IMR-90 (cell line): ENCODE measurements around the gene MUC20. TPM values are rescaled to one million over a fixed set of nuclear protein-coding genes. Genes with fewer than 3 reads are reported as not detected.

ENCODE experiments used
- ATAC-seq: fragments of 200-7000 bp; cut with Tn5 transposase; 2 replicates; pipeline ENCODE4 v1.9.1; 2020; ENCODE audit warnings: low read depth, mild to moderate bottlenecking, moderate library complexity
- BruUV-seq: library from RNA; stranded (reverse); fragments of 400-500 nt; replicated peaks from 2 replicates; lab custom pipeline; 2021; lab: Mats Ljungman, UMichigan
- CTCF ChIA-PET: fragments of 300-600 bp; formaldehyde crosslinking; extraction: SDS; loops from one replicate; lab custom pipeline; 2021; ENCODE audit warnings: antibody characterized with exemption; lab: Yijun Ruan, JAX
- POLR2A ChIA-PET: fragments of 300-600 bp; sonication (Branson Sonifier 250); formaldehyde crosslinking; loops from one replicate; lab custom pipeline; 2022; ENCODE audit warnings: antibody characterized with exemption; ENCODE audit not compliant: unreplicated experiment; lab: Charles Lee
- DNase-seq: peaks from one replicate; pipeline ENCODE4 v3.0.0; 2013
- H2AFZ ChIP-seq: replicated peaks from 2 replicates; pipeline ENCODE3; 2013; ENCODE audit warnings: low read length, mild to moderate bottlenecking; ENCODE audit not compliant: poor library complexity
- H2AK5ac ChIP-seq: 2 replicates; pipeline ENCODE4 v1.6.1; 2013; ENCODE audit warnings: low read depth, low read length, inconsistent platforms
- H2AK9ac ChIP-seq: replicated peaks from 2 replicates; pipeline ENCODE3; 2013; ENCODE audit warnings: mild to moderate bottlenecking, low read depth, low read length, moderate library complexity; ENCODE audit not compliant: poor library complexity
- H2BK120ac ChIP-seq: 2 replicates; pipeline ENCODE4 v1.6.1; 2013; ENCODE audit warnings: low read depth, low read length, inconsistent platforms
- H2BK15ac ChIP-seq: 3 replicates; pipeline ENCODE4 v1.6.1; 2013; ENCODE audit warnings: low read depth, low read length, inconsistent platforms
- H2BK20ac ChIP-seq: 2 replicates; pipeline ENCODE4 v1.6.1; 2013; ENCODE audit warnings: low read depth, mild to moderate bottlenecking, inconsistent platforms, low read length, moderate library complexity
- H2BK5ac ChIP-seq: 2 replicates; pipeline ENCODE4 v1.6.1; 2013; ENCODE audit warnings: mild to moderate bottlenecking, low read depth, low read length, inconsistent platforms; ENCODE audit not compliant: poor library complexity, severe bottlenecking
- H3K14ac ChIP-seq: replicated peaks from 2 replicates; pipeline ENCODE4 v1.6.1; 2013; ENCODE audit warnings: low read depth, low read length, inconsistent platforms
- H3K18ac ChIP-seq: 2 replicates; pipeline ENCODE4 v1.6.1; 2013; ENCODE audit warnings: low read depth, low read length, control low read depth
- H3K23ac ChIP-seq: 2 replicates; pipeline ENCODE4 v1.6.1; 2013; ENCODE audit warnings: low read depth, low read length, inconsistent platforms
- H3K27ac ChIP-seq: 2 replicates; pipeline ENCODE4 v1.5.1; 2013; ENCODE audit warnings: mild to moderate bottlenecking, control low read depth, low read length; ENCODE audit not compliant: insufficient read depth
- H3K27me3 ChIP-seq: 2 replicates; pipeline ENCODE4 v1.6.1; 2013; ENCODE audit warnings: low read length; ENCODE audit not compliant: control insufficient read depth, insufficient read depth
- H3K36me3 ChIP-seq: 2 replicates; pipeline ENCODE4 v1.6.1; 2013; ENCODE audit warnings: low read length, mixed read lengths; ENCODE audit not compliant: control insufficient read depth, insufficient read depth
- H3K4ac ChIP-seq: 2 replicates; pipeline ENCODE4 v1.6.1; 2013; ENCODE audit warnings: low read depth, low read length, inconsistent platforms
- H3K4me1 ChIP-seq: 2 replicates; pipeline ENCODE4 v1.6.1; 2013; ENCODE audit warnings: low read length, mixed read lengths; ENCODE audit not compliant: control insufficient read depth, insufficient read depth
- H3K4me2 ChIP-seq: 2 replicates; pipeline ENCODE4 v1.6.1; 2013; ENCODE audit warnings: low read depth, mild to moderate bottlenecking, control low read depth, low read length, moderate library complexity
- H3K4me3 ChIP-seq: 2 replicates; pipeline ENCODE4 v1.5.1; 2013; ENCODE audit warnings: low read depth, mild to moderate bottlenecking, control low read depth, low read length, moderate library complexity; ENCODE audit not compliant: insufficient read depth
- H3K56ac ChIP-seq: 2 replicates; pipeline ENCODE4 v1.6.1; 2013; ENCODE audit warnings: low read length, inconsistent platforms; ENCODE audit not compliant: insufficient read depth; ENCODE audit errors: extremely low read depth
- H3K79me1 ChIP-seq, 2 experiments: 2 replicates each; pipeline ENCODE4 v1.6.1; 2013; ENCODE audit warnings: low read length in 2 of 2, inconsistent platforms in 1 of 2, low read depth in 1 of 2
- H3K9ac ChIP-seq: 2 replicates; pipeline ENCODE4 v1.6.1; 2013; ENCODE audit warnings: low read depth, low read length, control low read depth
- H3K9me1 ChIP-seq: 2 replicates; pipeline ENCODE4 v1.6.1; 2013; ENCODE audit warnings: low read length, inconsistent platforms; ENCODE audit not compliant: insufficient read depth
- H3K9me3 ChIP-seq: 2 replicates; pipeline ENCODE4 v1.6.1; 2013; ENCODE audit warnings: low read length; ENCODE audit not compliant: control insufficient read depth, insufficient read depth
- H4K20me1 ChIP-seq: 2 replicates; pipeline ENCODE4 v1.6.1; 2013; ENCODE audit warnings: low read length, inconsistent platforms; ENCODE audit not compliant: insufficient read depth
- H4K5ac ChIP-seq: 2 replicates; pipeline ENCODE4 v1.6.1; 2013; ENCODE audit warnings: mild to moderate bottlenecking, low read depth, low read length, control low read depth
- H4K8ac ChIP-seq, 2 experiments: 2 replicates each; pipeline ENCODE4 v1.6.1; 2013; ENCODE audit warnings: low read depth in 2 of 2, low read length in 2 of 2, control low read depth in 1 of 2, inconsistent platforms in 1 of 2
- H4K91ac ChIP-seq: 2 replicates; pipeline ENCODE4 v1.6.1; 2013; ENCODE audit warnings: low read depth, low read length, inconsistent platforms; ENCODE audit not compliant: insufficient read depth
- BHLHE40 ChIP-seq: fragments of 150-350 bp; IDR thresholded peaks from 2 replicates; pipeline ENCODE4 v1.6.1; 2016; ENCODE audit warnings: mild to moderate bottlenecking, low read depth, low read length
- CEBPB ChIP-seq: IDR thresholded peaks from 2 replicates; pipeline ENCODE4 v1.6.1; 2012; ENCODE audit warnings: low read depth, low read length, improper control_type of control experiment
- MAFK ChIP-seq: IDR thresholded peaks from 2 replicates; pipeline ENCODE4 v1.6.1; 2012; ENCODE audit warnings: low read depth, low read length, improper control_type of control experiment
- NFE2L2 ChIP-seq: fragments of 150-350 bp; IDR thresholded peaks from 2 replicates; pipeline ENCODE4 v1.6.1; 2016; ENCODE audit warnings: low read depth, mild to moderate bottlenecking, low read length
- POLR2A ChIP-seq: IDR thresholded peaks from 2 replicates; pipeline ENCODE4 v1.6.1; 2012; ENCODE audit warnings: mild to moderate bottlenecking, low read depth, low read length
- RCOR1 ChIP-seq: IDR thresholded peaks from 2 replicates; pipeline ENCODE4 v1.6.1; 2012; ENCODE audit warnings: mild to moderate bottlenecking, low read length, improper control_type of control experiment; ENCODE audit not compliant: insufficient replicate concordance
- RFX5 ChIP-seq: IDR thresholded peaks from 2 replicates; pipeline ENCODE4 v1.8.0; 2012; ENCODE audit warnings: low read depth, mild to moderate bottlenecking, low read length, moderate library complexity
- WGBS, 2 experiments: methylation state at CpG; one replicate each; pipeline versions ENCODE4 v1.1.5 to v1.1.7; 2013; ENCODE audit warnings: missing lambda C conversion rate in 2 of 2; ENCODE audit not compliant: insufficient read length in 1 of 2; ENCODE audit errors: extremely low coverage in 2 of 2; 5-methylcytosine and 5-hydroxymethylcytosine counted together
- dilution Hi-C: fragments of 300-500 bp; cut with HindIII; formaldehyde crosslinking; loops from one replicate; pipeline ENCODE4 v1.14.3; 2018; ENCODE audit warnings: low sequenced_read_pairs; ENCODE audit not compliant: unreplicated experiment
- in situ Hi-C: fragments of 300-500 bp; cut with MboI; formaldehyde crosslinking; loops from 3 replicates; pipeline ENCODE4 v1.14.3; 2019; ENCODE audit warnings: low sequenced_read_pairs, inconsistent platforms, mixed read lengths
- intact Hi-C: fragments of 100-400 bp; cut with micrococcal nuclease; formaldehyde crosslinking; loops from 2 replicates; pipeline ENCODE4 v1.10.0; 2022
- polyA plus RNA-seq, 3 experiments: library from polyadenylated mRNA; depleted of rRNA; stranded (reverse); fragments of >200 nt; gene quantifications; 2 replicates each; pipeline ENCODE4 v1.2.3, GENCODE V29; 2012; ENCODE audit warnings: low replicate concordance in 1 of 3
- total RNA-seq: library from RNA; depleted of rRNA; stranded (reverse); fragments of >200 nt; gene quantifications from 2 replicates; pipeline ENCODE4 v1.2.3, GENCODE V29; 2012
- TF ChIP-seq, protein P1 (sequence below): conservative IDR thresholded peaks from 2 replicates; pipeline ENCODE4 v1.5.1; 2012; ENCODE audit warnings: mild to moderate bottlenecking, low read depth, low read length, improper control_type of control experiment
- TF ChIP-seq, protein P2 (sequence below): fragments of 150-350 bp; IDR thresholded peaks from 2 replicates; pipeline ENCODE4 v1.6.1; 2017; ENCODE audit warnings: mild to moderate bottlenecking, antibody characterized with exemption, low read length, low read depth

MUC20 gene
- total and polyA plus RNA-seq, 2 of the 4 experiments (the other 2 are of a cell fraction): 0.12 TPM; not detected in 1

DNA sequence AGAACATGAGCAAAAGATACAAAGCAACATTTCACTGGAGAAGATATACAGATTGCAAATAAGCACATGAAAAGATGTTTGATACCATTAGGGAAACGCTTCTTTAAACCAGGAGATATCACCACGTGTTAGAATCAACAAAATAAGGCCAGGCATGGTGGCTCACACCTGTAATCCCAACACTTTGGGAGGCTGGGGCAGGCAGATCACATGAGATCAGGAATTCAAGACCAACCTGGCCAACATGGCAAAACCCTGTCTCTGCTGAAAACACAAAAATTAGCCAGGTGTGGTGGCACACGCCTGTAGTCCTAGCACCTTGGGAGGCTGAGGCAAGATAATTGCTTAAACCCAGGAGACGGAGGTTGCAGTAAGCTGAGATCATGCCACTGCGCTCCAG, 20.5 kb upstream of the MUC20 start:
- no peak overlapping the region for H4K91ac ChIP-seq
- peaks cover 3% of the 10 kb centered on the region; the same call in 1 of the 2 replicates for H3K36me3 ChIP-seq
- no peak overlapping the region for H3K18ac ChIP-seq
- CTCF ChIA-PET: no interaction called here
- WGBS, 2 experiments: 79% methylated on average over 5 of the region's 5 CpGs; no CpG with 5 or more reads in 1 of the 2 experiments
- intact Hi-C loops: no loop called here
- H3K9me3 ChIP-seq: no peaks in the 10 kb centered on the region
- H3K9ac ChIP-seq: no peak overlapping the region
- no peak overlapping the region for H3K27ac ChIP-seq
- no peak overlapping the region for H3K4me2 ChIP-seq
- H2BK5ac ChIP-seq: no peak overlapping the region
- no peak overlapping the region for H4K8ac ChIP-seq
- no peak overlapping the region for H2BK15ac ChIP-seq
- no TSS peak for BruUV-seq
- H3K9me1 ChIP-seq: peaks cover 13% of the 10 kb centered on the region
- no peak overlapping the region for H4K5ac ChIP-seq
- H3K27me3 ChIP-seq: peaks cover 9% of the 10 kb centered on the region
- ATAC-seq (no peak), DNase-seq (no peak)
- peaks cover 4% of the 10 kb centered on the region; the same call in 1 of the 2 replicates for H4K20me1 ChIP-seq
- H3K4me1 ChIP-seq: peaks cover 11% of the 10 kb centered on the region
- H2BK20ac ChIP-seq: no peak overlapping the region
- H3K14ac ChIP-seq: no peak overlapping the region
- TF ChIP-seq POLR2A (no peak), RFX5 (no peak), BHLHE40 (no peak), MAFK (no peak), CEBPB (no peak), RCOR1 (no peak), NFE2L2 (no peak)
- TF ChIP-seq, protein P1, sequence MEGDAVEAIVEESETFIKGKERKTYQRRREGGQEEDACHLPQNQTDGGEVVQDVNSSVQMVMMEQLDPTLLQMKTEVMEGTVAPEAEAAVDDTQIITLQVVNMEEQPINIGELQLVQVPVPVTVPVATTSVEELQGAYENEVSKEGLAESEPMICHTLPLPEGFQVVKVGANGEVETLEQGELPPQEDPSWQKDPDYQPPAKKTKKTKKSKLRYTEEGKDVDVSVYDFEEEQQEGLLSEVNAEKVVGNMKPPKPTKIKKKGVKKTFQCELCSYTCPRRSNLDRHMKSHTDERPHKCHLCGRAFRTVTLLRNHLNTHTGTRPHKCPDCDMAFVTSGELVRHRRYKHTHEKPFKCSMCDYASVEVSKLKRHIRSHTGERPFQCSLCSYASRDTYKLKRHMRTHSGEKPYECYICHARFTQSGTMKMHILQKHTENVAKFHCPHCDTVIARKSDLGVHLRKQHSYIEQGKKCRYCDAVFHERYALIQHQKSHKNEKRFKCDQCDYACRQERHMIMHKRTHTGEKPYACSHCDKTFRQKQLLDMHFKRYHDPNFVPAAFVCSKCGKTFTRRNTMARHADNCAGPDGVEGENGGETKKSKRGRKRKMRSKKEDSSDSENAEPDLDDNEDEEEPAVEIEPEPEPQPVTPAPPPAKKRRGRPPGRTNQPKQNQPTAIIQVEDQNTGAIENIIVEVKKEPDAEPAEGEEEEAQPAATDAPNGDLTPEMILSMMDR: no peak
- TF ChIP-seq, protein P2, sequence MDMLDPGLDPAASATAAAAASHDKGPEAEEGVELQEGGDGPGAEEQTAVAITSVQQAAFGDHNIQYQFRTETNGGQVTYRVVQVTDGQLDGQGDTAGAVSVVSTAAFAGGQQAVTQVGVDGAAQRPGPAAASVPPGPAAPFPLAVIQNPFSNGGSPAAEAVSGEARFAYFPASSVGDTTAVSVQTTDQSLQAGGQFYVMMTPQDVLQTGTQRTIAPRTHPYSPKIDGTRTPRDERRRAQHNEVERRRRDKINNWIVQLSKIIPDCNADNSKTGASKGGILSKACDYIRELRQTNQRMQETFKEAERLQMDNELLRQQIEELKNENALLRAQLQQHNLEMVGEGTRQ: no peak
- H2AFZ ChIP-seq: no peak overlapping the region
- in situ Hi-C loops: no loop called here
- H2BK120ac ChIP-seq: no peak overlapping the region
- peaks cover 0 to 7% of the 10 kb centered on the region in 2 experiments; a peak in 2 of 4 replicates for H3K79me1 ChIP-seq
- H2AK5ac ChIP-seq: no peak overlapping the region
- no peak overlapping the region for H3K4ac ChIP-seq
- dilution Hi-C loops: no loop called here
- no peak overlapping the region for H3K23ac ChIP-seq
- H3K56ac ChIP-seq: no peak overlapping the region
- H2AK9ac ChIP-seq: no peak overlapping the region
- no peak overlapping the region for H3K4me3 ChIP-seq
- POLR2A ChIA-PET: no interaction called here
